ENCODE results near the gene HEMK1. TPM values are rescaled to one million over a fixed set of nuclear protein-coding genes. Genes with fewer than 3 reads are reported as not detected.
A peak's percentile ranks its signal among the peaks of the same experiment; 100 is the strongest.

The HEMK1 gene
- total RNA-seq, 3 donors from 2014 or later: 6.1 to 10.7 (median 9.2) TPM

- Histone ChIP-seq H3K27ac (peak within 1 kb of the TSS; percentile 91 to 98), H3K4me3 (peak within 1 kb of the TSS; percentile 61 to 95 (median 76)), H3K9me3 (no peaks in the 10 kb centered on the region), H3K27me3 (no peaks in the 10 kb centered on the region), H3K36me3 (no peaks in the 10 kb centered on the region), H3K4me1 (peaks cover 15 to 35% of the 10 kb centered on the region in 2 donors)
- intact Hi-C loops (cut with DNase I; ENCODE audit: low total_unique reads): loop anchor here (2.0 to 5.0 kb wide), 2 partner anchors 39 to 776 kb away; partner anchors contain the start of gene MANF
- peak; percentile 92 to 95 for DNase-seq (ENCODE audit: low spot score in 2 of 2)
- TF ChIP-seq POLR2AphosphoS5 (IDR thresholded peaks at IDR 0.05) (peak; percentile 73 to 90 (median 79)), CTCF (IDR thresholded peaks at IDR 0.05) (peak; percentile 34 to 37 (median 37)), POLR2A (IDR thresholded peaks at IDR 0.05) (peak; percentile 79)
Observed at GRCh38 chr3:50611464-50612233, 42.3 kb downstream of the HEMK1 start, which contains the start of gene CISH. Gene CISH (minus strand): TSS chr3:50611774. CDS start chr3:50611650, 124 bp downstream.

GRCh38 chr3:50612234-50612882, 43.0 kb downstream of the HEMK1 start:
- Histone ChIP-seq H3K36me3 (no peaks in the 10 kb centered on the region), H3K4me3 (peak overlapping the region; percentile 61 to 95 (median 76)), H3K4me1 (peaks cover 8 to 28% of the 10 kb centered on the region in 2 donors), H3K27ac (peak overlapping the region; percentile 91 to 98), H3K27me3 (no peaks in the 10 kb centered on the region), H3K9me3 (no peaks in the 10 kb centered on the region)
- intact Hi-C loops (cut with DNase I; ENCODE audit: low total_unique reads): loop anchor here (5.0 kb wide), 1 partner anchor 775 kb away; the partner anchor contains the start of gene MANF
- no peak for DNase-seq (ENCODE audit: low spot score in 2 of 2)
- no peak for TF ChIP-seq CTCF (IDR thresholded peaks at IDR 0.05)
- no peak for TF ChIP-seq POLR2A (IDR thresholded peaks at IDR 0.05)
- TF ChIP-seq POLR2AphosphoS5 (IDR thresholded peaks at IDR 0.05): no peak

GRCh38 chr3:50612970-50613846, 43.9 kb downstream of the HEMK1 start:
- peak overlapping the region in 1 of 3 donors; percentile 76 for H3K4me3 ChIP-seq
- TF ChIP-seq POLR2A (IDR thresholded peaks at IDR 0.05) (no peak), POLR2AphosphoS5 (IDR thresholded peaks at IDR 0.05) (no peak), CTCF (IDR thresholded peaks at IDR 0.05) (no peak)
- no peaks in the 10 kb centered on the region for H3K9me3 ChIP-seq
- intact Hi-C loops (cut with DNase I; ENCODE audit: low total_unique reads): loop anchor here (5.0 kb wide), 1 partner anchor 774 kb away; the partner anchor contains the start of gene MANF
- no peaks in the 10 kb centered on the region for H3K27me3 ChIP-seq
- peak overlapping the region; percentile 91 to 98 for H3K27ac ChIP-seq
- no peaks in the 10 kb centered on the region for H3K36me3 ChIP-seq
- peaks cover 9 to 26% of the 10 kb centered on the region in 2 donors for H3K4me1 ChIP-seq
- DNase-seq (ENCODE audit: low spot score in 2 of 2): no peak

GRCh38 chr3:50615190-50615589, 45.9 kb downstream of the HEMK1 start:
- intact Hi-C loops (cut with DNase I; ENCODE audit: low total_unique reads): no loop called here
- no peaks in the 10 kb centered on the region for H3K27me3 ChIP-seq
- no peak overlapping the region for H3K4me3 ChIP-seq
- no peaks in the 10 kb centered on the region for H3K36me3 ChIP-seq
- no peaks in the 10 kb centered on the region for H3K9me3 ChIP-seq
- DNase-seq (ENCODE audit: low spot score in 2 of 2): no peak
- H3K4me1 ChIP-seq: peaks cover 6 to 11% of the 10 kb centered on the region in 2 donors
- TF ChIP-seq CTCF (IDR thresholded peaks at IDR 0.05) (no peak), POLR2A (IDR thresholded peaks at IDR 0.05) (no peak), POLR2AphosphoS5 (IDR thresholded peaks at IDR 0.05) (no peak)
- no peak overlapping the region for H3K27ac ChIP-seq

All from breast epithelium (tissue), 4 donors.